Stromal cell of bone marrow (primary cell): ENCODE data around the gene LBR.
"Not testable (repeated sequence)": the region's sequence is repeated elsewhere in the genome, so short reads cannot be mapped to it uniquely, and the experiment has no call there.

ENCODE experiments used
- DNase-seq: peaks from one replicate; pipeline ENCODE4 v3.0.0-alpha.2; 2012; ENCODE audit warnings: low read depth

The LBR gene

GRCh38 chr1:225427235-225428067, at the start of gene LBR:
TSS of gene LBR (minus strand) at chr1:225428038. CDS start at chr1:225424075, 3,963 bp downstream.
- no peak for DNase-seq

GRCh38 chr1:225477296-225477911, 49.6 kb upstream of the LBR start:
- DNase-seq: no peak

- no peak for DNase-seq
Observed at GRCh38 chr1:225476538-225476988, 48.7 kb upstream of the LBR start.

GRCh38 chr1:225476100-225476511, 48.3 kb upstream of the LBR start:
- DNase-seq: no peak

GRCh38 chr1:225474986-225475820, 47.4 kb upstream of the LBR start:
- no peak for DNase-seq

GRCh38 chr1:225474439-225474985, 46.7 kb upstream of the LBR start:
- no peak for DNase-seq

- not testable (repeated sequence) for DNase-seq
Observed at GRCh38 chr1:225473676-225474438, 46.0 kb upstream of the LBR start.

- DNase-seq: not testable (repeated sequence)
Observed at GRCh38 chr1:225473266-225473665, 45.4 kb upstream of the LBR start.

- no peak for DNase-seq
Observed at GRCh38 chr1:225471453-225472301, 43.8 kb upstream of the LBR start.

- no peak for DNase-seq
Observed at GRCh38 chr1:225471109-225471452, 43.2 kb upstream of the LBR start.

- DNase-seq: no peak
Observed at GRCh38 chr1:225470211-225471108, 42.6 kb upstream of the LBR start.

GRCh38 chr1:225469051-225469450, 41.2 kb upstream of the LBR start:
- no peak for DNase-seq

GRCh38 chr1:225468270-225469020, 40.6 kb upstream of the LBR start:
- no peak for DNase-seq

GRCh38 chr1:225467193-225468020, 39.6 kb upstream of the LBR start:
- no peak for DNase-seq

GRCh38 chr1:225466848-225467192, 39.0 kb upstream of the LBR start:
- no peak for DNase-seq

GRCh38 chr1:225465793-225466517, 38.1 kb upstream of the LBR start:
- no peak for DNase-seq
